ENCODE results near the gene PFKFB4.

PFKFB4 gene

GRCh38 chr3:48556796-48557626 is at the start of gene PFKFB4:
PFKFB4 (minus strand) TSS chr3:48556803; CDS start chr3:48556777, 26 bp downstream.
- peak; percentile 100 for DNase-seq (ENCODE audit: low read depth, low spot score)

GRCh38 chr3:48601622-48601994 is 45.0 kb upstream of the PFKFB4 start:
- DNase-seq (ENCODE audit: low read depth, low spot score): no peak

DNA sequence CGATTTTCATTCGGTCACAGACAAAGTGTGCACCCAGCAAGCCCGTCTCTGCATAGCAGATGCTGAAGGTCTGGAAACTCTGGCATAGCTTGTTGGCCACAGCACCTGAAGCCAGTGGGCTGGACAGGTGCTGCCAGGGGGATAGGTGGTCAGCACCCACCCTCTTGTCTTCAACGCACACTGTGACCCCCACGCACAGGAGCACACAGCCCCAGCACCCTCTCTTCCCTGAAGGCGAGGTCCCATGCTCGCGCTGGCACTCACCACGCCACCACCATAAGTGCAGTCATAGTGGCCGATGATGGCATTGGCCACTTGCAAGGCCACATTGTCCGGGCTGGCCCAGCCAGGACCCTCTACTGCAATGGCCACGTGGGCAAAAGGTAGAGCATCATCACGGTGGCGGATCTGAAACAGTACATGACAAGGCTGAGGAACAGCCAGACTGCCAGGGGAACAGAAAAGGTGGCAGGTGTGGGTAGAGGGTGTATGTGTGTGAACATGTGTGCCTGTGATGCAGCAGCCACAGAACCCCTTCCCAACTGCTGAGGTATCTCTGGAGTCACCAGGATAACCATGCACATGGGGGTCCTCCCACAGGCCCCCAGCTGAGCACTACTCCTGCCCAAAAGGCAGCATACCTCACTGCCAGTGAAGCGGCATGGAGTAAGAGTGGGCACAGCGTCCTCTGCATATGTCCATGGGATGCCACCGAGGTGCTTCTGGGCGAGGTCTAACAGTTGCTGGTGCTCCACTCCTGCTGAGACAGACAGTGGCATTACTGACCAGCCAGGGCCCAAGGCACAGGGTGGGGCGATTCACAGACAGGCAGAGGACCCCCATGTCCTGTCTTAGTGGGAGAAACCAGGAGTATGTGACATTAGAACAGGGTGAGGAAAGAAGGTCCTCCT is 44.4 kb upstream of the PFKFB4 start:
- no peak for DNase-seq (ENCODE audit: low read depth, low spot score)

DNA sequence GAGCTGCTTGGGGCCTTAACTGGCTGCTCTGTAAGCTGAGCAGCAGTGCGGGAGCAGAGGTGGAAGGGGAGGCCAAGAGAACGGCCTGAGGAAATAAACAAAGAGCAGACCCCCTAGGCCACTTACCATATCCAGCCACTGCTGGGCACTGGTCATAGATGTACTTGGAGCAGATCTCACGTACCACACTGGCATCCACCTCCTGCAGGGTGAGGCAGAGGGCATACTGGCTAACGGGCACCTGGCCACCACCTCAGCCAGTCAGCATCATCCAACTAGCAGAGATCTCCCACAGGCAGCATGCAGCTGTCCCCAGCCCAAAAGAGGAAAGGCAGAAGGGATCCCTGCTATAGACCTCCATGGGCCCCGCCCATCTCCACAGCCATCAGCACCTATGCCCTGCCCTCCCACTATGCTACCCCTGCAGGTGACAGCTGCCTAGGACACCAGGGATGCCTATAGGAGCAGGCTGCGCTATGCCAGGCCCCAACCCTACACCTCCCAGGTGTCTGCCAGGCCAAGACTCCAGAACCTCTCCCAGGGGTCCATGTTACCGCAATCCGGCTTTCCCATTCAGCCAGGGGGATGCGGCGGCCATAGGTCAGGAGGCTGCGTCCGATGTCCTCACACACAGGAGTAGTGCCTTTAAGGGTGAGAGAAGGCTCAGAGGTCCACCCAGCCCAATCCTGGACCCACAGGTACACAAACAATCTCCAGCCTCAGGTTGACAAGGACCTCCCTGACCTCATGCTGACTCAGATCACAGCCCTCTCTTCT is 43.1 kb upstream of the PFKFB4 start:
- peak; percentile 15 for DNase-seq (ENCODE audit: low read depth, low spot score)

DNA sequence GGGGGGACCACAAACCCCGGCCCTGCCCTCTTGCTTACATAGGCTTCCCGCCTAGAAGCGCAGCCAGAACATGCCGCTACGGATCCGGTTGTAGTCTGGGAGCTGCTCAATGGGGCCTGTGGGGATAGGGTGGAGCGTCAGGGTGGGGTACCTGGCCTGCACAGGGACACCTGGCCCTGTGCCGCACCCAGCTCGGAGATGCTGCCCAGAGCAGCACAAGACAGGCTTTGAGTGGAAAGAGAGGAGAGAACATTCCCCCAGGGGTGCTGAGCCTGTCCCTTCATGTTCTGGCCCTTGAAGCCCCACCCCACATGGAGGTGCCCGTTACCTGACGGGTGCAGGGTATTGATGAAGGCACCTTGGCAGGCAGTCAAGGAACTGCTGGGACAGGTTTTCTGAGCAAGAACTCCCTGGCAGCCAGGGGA is 42.5 kb upstream of the PFKFB4 start:
- no peak for DNase-seq (ENCODE audit: low read depth, low spot score)

GRCh38 chr3:48598323-48599076 is 41.9 kb upstream of the PFKFB4 start:
- DNase-seq (ENCODE audit: low read depth, low spot score): peak; percentile 96

- DNase-seq (ENCODE audit: low read depth, low spot score): no peak
These were observed 40.8 kb upstream of the PFKFB4 start for GRCh38 chr3:48597408-48597800.

DNA sequence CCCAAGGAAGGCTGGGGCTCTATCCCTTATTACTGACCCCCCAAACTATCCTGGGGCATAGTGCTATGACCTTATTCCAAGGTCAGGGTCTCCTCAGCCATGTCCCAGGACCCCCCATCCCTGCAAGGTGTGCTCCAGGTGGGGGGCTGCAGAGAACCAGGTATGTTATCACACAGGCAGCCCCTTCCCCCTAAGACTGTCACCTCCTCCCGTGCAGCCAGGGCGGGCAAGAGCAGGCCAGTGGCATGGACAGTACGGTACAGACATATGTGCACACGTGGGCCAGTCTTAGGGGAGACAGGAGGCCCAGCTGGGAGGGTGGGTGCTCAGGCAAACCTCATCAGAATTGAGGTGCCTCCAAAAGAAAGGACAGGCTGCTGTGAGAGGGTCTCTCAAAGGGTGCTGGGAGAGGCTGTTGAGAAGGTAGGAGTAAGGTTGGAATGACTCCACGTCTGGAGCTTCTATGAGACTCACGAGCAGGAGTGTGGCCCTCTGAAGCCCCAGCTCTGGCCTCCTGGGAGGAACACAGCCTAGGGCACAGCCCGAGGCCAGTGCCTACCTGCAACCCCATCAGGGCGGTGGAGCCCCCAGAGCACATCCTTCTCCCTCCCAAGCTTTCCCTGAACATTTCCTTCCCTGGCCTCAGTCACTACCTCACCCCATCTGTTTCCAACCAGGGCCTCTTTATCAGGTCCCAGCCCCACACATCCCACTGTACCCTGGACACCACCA is 40.2 kb upstream of the PFKFB4 start:
- DNase-seq (ENCODE audit: low read depth, low spot score): no peak

DNA sequence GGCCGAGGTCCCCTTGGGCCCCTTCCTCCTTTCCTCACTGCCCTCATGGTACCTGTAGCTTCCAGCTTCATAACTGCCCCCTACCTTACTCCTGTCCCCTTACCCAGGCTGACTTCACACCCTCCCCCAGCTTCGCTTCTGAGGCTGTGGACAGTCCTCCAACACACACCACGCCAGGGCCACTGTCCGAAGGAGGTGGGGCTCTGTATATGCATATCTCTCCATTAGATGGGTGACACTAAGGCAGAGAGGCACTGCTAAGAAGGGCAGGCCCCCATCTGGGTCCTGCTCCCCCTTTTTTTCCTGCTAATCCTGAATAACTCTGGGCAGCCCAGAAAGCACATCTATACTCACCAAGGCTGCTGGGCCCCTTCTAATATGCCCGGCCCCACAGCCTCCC is 39.6 kb upstream of the PFKFB4 start:
- no peak for DNase-seq (ENCODE audit: low read depth, low spot score)

DNA sequence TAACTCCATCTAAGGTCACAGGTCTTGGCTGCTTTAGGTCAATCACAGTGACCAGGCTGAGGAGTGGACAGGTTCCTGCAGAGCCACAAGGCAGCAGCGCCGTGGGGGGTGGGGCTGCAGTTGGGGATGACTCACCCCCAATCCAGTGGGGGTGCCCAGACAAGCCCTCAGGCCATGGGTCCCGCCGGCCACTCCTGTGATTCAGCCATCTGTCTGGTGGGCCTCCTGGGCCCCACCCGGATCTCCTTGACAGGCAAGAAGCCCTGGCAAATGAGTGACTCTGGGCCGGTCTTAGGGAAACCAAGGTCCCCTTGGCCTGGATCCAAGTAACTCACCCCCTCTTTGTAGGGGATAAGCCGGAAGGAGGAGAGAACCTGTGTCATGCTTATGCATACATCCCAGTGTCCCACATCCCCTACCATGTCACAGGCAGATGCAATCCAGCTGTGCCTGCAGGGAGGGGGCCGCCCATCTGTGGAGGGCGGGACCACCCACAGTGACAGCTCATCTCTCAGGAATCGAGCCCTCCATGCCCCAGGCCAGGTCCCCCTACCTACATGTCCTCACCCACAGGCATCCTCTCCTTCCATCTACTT is 39.0 kb upstream of the PFKFB4 start:
- peak; percentile 87 for DNase-seq (ENCODE audit: low read depth, low spot score)

DNA sequence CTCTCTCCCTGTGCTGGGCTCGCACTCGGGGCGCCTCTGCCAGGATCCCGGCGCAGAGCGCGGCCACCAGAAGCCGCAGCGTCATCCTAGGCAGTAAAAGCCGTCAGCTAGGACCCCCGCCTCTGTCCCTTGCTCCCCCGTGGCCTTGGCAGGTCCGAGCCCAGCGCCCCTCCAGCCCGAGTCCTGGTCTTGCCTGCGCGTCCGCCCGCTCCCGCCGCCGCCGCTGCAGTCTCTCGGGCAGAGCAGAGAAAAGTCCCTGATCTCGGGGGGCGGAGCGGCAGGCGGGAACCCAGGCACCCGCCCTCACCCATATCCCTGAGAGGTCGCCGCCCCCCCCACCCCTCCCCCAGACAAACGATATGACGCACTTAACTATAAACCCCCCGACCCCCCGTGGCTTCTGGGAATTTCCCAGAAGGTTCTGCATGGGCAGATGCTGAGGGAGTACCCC is 38.5 kb upstream of the PFKFB4 start, which contains the start of gene COL7A1:
Gene COL7A1 (minus strand): TSS at position 255 of the 451 bp plus-strand sequence. CDS start 170 bp downstream, at position 85.
- DNase-seq (ENCODE audit: low read depth, low spot score): peak; percentile 15

DNA sequence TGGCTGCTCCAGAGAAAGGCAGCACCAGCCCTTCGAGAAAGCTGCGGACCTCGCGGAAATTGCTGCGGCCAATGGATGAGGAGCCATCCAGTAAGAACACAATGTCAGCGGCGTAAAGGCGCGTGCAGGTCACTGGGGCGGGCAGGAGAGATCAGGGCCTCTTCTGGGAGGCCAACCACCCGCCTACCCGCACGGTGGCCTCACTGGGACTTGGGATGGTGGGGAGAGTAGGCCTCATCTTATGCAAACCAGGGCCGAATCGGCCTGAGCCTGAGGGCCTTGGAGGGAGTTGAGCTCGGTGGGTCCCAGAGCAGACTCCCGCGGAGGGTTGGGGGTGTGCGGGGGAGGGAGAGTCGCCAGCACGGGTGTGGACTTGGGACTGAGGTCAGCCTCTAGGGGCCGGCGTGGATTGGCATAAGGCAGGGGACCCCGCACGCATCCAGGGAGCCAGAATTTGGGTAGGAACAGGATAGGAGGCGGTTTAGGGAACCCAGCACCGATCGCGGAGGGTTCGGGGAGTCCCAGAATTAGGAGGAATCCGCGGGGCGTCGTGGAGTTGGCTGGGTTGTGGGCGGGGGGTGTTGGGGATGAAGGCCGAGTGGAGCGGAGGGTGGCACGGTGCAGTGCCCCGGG is 37.9 kb upstream of the PFKFB4 start:
- peak; percentile 74 for DNase-seq (ENCODE audit: low read depth, low spot score)

- no peak for DNase-seq (ENCODE audit: low read depth, low spot score)
These were observed 36.7 kb upstream of the PFKFB4 start for GRCh38 chr3:48593337-48593736.

GRCh38 chr3:48592519-48593087 is 36.0 kb upstream of the PFKFB4 start:
- no peak for DNase-seq (ENCODE audit: low read depth, low spot score)

GRCh38 chr3:48591886-48592518 is 35.4 kb upstream of the PFKFB4 start:
- DNase-seq (ENCODE audit: low read depth, low spot score): no peak

DNA sequence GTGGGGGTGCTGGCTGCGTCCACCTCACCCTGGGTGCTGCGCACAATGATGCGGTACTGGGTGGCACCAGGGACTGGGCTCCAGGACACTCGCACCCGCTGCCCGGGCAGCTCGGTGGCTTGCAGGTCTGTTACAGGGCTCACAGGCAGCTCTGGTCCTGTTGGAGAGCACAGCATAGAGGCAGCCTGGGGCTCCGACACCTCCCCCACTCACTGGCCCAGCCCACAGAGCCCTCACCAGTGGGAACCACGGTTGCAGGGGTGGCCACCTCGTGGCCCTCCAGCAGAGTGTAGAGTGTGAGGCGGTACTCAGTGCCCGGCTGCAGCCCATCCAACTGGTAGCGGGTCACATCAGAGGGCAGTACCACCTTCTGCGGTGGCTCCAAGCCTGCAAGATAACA is 34.8 kb upstream of the PFKFB4 start:
- no peak for DNase-seq (ENCODE audit: low read depth, low spot score)

DNA sequence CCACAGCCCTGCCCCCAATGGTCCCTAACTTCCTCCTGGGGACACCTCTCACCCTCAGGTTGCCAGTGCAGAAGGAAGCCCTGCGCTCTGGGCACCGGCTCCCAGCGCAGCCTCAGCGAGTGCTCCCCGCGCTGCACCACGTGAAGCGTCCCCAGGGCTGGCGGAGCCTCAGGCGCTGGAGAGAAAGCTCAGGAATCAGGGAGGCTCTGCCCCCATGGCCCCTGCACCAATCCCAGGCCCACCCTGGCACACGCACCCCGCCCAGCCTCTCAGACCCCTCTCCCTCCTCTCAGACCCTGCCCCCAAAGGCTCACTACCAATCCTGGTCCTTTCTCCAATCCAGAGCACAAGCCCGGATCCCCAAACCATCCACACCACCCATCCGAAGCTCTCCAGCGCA is 31.6 kb upstream of the PFKFB4 start:
- no peak for DNase-seq (ENCODE audit: low read depth, low spot score)

DNA sequence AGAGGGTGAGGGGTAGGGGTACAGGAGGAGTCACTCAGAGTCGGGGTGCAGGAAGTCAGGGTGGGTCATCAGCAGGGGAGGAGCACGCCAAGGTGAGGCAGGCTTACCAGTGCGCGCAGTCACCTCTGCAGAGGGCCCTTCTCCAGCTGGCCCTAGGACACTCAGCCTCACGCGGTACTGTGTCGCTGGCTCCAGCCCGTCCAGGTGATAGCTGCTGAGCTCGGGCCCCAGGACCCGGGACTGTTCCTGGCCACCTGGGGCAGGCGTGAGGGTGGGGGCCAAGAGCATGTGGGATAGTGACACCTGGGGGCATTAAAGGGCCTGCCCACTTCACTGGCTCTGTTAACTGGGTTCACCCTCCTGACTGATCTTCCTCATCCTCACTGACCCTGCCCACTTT is 31.1 kb upstream of the PFKFB4 start:
- no peak for DNase-seq (ENCODE audit: low read depth, low spot score)

Measured in ELF-1 (cell line).